HG03045 (cell line): ENCODE data around the gene SECTM1.

Experiments used
- ATAC-seq: cut with Tn5 transposase; IDR thresholded peaks from one replicate; pipeline ENCODE4 v1.9.1; 2021; ENCODE audit warnings: mild to moderate bottlenecking, moderate library complexity; ENCODE audit not compliant: unreplicated experiment

SECTM1 gene

GRCh38 chr17:82301916-82302567 is 31.5 kb downstream of the SECTM1 start:
- no peak for ATAC-seq

GRCh38 chr17:82301300-82301915 is 32.2 kb downstream of the SECTM1 start:
- no peak for ATAC-seq

- ATAC-seq: no peak
These were observed 32.8 kb downstream of the SECTM1 start for GRCh38 chr17:82300707-82301270.

GRCh38 chr17:82300228-82300627 is 33.3 kb downstream of the SECTM1 start:
- ATAC-seq: no peak

- ATAC-seq: no peak
These were observed 34.1 kb downstream of the SECTM1 start for GRCh38 chr17:82299452-82299851.

- no peak for ATAC-seq
These were observed 34.8 kb downstream of the SECTM1 start for GRCh38 chr17:82298538-82299421.

GRCh38 chr17:82297714-82298537 is 35.6 kb downstream of the SECTM1 start:
- no peak for ATAC-seq

GRCh38 chr17:82297280-82297713 is 36.3 kb downstream of the SECTM1 start:
- no peak for ATAC-seq

GRCh38 chr17:82296511-82297279 is 36.9 kb downstream of the SECTM1 start:
- no peak for ATAC-seq

- no peak for ATAC-seq
These were observed 38.1 kb downstream of the SECTM1 start for GRCh38 chr17:82295472-82295814.

- no peak for ATAC-seq
These were observed 39.3 kb downstream of the SECTM1 start for GRCh38 chr17:82294064-82294773.

GRCh38 chr17:82292251-82293154 is 41.1 kb downstream of the SECTM1 start:
- ATAC-seq: peak; percentile 86

GRCh38 chr17:82291582-82292250 is 41.9 kb downstream of the SECTM1 start:
- ATAC-seq: no peak

- ATAC-seq: no peak
These were observed 45.4 kb downstream of the SECTM1 start for GRCh38 chr17:82287868-82288801.

GRCh38 chr17:82287013-82287867 is 46.3 kb downstream of the SECTM1 start:
- ATAC-seq: no peak

GRCh38 chr17:82285141-82285540 is 48.4 kb downstream of the SECTM1 start:
- ATAC-seq: no peak
